HG03139 (cell line): ENCODE results near the gene UNC13C.

Experiments
- ATAC-seq: cut with Tn5 transposase; IDR thresholded peaks from one replicate; pipeline ENCODE4 v1.9.1; 2021; ENCODE audit not compliant: unreplicated experiment

The UNC13C gene

DNA sequence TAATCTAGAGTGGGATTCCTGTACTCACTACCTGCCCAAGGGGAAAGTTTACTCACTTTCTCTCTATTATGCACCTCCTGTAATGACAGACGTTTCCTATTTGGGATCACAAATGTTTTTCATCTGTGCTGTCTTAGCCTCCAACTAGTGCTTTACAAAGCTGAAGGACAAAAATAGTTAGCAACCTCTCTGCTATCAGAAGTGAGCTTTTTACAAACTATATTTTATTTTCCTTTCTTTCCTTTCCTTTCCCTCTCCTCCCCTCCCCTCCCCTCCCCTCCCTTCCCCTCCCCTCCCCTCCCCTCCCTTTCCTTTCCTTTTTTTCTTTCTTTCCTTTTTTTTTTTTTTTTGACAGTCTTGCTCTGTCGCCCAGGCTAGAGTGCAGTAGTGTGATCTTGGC, 130.8 kb downstream of the UNC13C start:
- ATAC-seq: no peak

DNA sequence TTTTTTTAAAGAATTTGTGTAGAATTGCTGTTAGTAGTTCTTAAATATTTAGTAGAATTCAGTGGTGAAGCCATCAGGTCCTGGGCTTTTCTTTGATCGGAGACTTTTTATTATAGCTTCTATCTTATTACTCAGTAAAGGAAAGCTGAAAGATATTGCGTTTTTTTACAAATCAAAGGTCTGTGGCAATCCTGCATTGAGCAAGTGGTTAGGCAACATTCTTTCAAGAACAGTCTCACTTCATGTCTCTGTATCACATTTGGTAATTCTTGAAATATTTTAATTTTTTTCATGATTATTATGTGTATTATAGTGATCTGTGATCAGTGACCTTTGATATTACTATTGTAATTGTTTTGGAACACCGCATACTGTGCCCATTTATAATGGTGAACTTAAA, 140.8 kb downstream of the UNC13C start:
- ATAC-seq: no peak

DNA sequence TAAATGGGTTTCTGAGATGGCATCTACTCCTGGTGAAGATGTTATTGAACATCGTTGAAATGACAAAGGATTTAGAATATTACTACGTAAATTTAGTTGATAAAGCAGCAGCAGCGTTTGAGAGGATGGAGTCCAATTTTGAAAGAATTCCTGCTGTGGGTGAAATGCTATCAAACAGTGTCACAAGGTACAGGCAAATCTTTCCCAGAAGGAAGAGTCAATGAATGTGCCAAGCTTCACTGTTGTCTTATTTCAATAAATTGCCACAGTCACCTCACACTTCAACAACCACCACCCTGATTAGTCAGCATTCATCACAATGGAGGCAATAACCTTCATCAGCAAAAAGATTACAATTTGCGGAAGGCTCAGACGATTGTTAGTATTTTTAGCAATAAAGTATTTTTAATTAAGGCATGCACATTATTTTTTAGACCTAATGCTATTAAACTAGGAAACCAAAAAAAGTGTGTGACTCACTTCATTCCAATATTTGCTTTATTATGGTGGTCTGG, 142.8 kb downstream of the UNC13C start:
- no peak for ATAC-seq

DNA sequence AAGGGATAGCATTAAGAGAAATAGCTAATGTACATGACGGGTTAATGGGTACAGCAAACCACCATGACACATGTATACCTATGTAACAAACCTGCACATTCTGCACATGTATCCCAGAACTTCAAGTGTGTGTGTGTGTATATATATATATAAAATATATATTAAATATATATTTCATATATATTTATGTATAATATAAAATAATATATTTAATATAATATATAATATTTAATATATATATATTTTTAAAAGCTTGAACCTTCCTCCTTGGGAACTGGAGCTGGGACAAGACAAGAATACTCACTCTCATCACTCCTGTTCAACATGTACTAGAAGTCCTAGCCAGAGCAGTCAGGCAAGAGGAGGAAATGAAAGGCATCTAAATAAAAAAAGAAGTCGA, 149.3 kb downstream of the UNC13C start:
- no peak for ATAC-seq

DNA sequence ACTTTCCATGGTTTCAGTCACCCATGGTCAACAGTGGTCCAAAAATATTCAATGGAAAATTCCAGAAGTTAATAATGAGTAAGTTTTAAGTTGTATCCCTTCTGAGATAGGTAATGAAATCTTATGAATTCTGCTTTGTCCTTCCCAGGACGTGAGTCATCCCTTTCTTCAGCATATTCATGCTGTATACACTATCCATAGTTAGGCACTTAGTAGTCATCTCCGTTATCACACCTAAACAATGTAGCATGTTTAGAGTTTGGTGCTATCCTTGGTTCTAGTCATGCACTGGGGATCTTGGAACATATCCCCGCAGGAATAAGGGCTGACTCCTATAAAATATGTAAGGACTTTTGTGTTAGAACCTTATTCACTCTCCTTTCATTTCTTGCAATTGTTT, 153.2 kb downstream of the UNC13C start:
- no peak for ATAC-seq

DNA sequence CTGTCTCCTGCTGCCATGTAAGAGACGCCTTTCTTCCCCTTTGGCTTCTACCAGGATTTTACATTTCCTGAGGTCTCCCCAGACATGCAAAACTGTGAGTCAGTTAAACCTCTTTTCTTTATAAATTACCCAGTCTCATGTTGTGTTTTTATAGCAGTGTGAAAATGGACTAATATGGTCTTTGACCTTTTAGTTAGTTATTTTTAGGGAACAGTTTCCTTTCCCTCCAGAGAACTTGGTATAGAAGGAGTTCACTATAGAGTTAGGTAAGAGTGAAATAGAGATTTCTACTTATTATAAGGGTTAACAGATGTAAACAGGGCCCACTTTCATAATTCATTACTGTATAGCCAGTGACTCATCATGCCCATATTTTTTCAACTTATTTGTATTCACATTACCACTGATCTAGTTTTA, 170.9 kb downstream of the UNC13C start:
- ATAC-seq: no peak

DNA sequence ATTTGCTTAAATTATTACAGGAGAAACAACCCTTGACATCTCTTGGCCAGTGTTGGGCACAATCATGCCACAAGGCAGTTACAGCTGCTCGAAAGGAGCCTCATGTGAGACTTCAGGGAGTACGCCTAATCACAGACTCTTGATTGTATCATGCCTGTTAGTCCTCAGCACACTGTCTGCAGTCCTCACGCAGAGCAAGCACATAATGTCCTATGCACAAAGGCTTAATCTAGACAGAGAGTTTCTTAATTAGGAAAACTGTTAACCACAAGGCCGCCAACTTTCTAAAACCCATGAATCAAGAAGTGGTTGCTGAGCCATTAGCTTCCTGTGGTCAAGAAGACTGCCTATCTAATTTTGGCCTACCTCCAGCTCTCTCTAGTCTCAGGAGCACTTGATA, 172.0 kb downstream of the UNC13C start:
- no peak for ATAC-seq

DNA sequence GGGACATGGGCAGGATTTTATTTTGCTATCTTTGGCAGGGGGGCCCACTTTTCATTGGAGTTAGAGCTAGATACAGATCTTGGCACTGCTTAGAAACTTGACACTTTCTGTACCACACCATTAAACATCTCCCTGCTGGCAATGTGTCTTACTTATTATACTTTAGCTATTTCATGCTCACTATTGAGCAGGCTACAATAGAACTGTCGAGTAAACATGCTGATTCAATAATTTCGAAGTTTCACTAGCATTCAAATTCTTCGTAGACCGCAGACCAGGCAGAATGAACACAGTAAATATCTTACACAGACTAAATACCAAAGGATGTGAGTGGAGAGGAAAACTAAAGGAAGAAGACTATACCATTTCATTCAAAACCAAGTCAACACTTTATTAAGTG, 180.8 kb downstream of the UNC13C start:
- no peak for ATAC-seq

DNA sequence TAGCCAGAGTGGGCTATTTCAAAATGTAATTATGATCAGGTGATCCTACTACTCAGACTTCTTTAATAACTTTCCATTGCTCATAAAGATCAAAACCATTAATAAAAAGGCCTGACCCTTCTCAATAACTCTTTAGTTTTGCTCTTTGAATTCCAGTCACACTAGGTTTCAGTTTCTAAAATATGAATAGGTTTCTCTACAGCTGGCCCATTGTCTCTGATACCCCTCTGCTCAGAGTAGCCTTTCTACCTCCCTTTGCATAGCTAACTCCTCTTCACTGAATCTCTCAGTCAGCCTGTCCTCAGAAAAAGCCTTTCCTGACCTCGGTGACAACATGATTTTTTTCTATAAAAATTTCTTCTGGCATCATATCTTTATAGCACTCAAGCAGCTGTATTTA, 209.1 kb downstream of the UNC13C start:
- no peak for ATAC-seq

DNA sequence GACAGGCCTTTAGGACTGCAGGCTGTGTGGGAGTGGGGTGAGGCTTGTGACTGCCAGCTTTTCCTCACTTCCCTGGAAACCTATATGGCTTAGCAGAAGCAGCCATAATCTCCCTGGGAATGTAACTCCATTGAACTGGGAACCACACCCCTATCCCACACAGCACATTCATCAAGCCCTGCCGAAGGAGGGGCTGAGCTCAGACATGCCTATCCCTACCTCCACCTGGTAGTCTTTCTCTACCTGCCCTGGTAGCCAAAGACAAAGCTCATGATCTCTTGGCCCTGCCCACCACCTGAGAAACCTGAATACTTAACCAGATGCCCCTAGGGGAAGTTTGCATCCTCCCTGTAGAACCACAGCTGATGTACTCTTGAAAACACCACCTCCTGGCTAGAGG, 219.8 kb downstream of the UNC13C start:
- no peak for ATAC-seq

DNA sequence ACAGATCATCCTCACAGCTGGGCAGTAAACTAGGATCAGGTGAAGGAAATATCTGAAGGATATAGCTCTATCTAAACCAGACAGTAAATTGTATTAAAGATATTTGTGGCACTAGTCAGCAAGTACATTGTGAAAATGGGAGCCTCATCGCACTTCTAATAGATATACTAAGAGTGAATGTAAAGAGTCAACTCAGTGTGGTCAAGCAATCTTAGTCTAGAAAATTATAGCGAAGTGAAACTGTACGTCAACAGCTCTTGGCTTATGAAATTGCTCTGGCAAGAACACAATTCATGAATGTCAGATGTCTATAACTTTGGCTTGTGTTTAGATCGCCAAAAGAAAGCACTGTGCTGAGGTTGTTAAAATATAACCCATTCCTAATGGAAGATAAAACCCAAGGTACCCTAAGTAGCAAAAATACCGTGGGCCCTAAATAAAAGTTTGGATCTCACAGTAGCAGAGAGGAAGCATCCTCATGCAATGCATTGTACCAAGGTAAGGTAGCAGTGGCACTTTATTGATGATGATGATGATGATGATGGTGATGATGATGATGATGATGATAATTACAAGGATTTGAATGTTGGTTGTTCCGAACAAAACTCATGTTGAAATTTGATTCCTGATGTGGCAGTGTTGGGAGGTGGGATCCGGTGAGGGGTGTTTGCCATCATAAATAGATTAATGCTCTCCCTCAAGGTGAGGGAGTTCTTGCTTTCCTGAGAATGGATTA, 228.5 kb downstream of the UNC13C start:
- no peak for ATAC-seq

DNA sequence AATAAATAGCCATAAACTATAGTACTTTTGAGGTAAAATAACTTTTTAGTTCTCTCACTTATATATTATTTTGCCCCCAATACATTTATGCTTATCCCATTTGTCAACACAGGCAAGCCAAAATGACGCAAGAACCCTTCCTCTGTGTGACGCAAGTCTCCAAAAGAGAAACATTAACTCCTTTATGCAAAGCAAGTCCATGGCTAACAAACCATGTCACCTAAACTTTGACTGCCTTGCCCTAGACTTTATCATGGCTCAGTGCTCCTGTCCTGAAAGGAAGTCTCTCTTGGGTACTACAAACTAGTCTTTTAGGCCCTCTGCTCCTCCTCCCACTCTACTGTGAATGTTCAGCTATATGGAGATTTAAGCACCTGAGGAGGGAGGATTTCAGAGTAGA, 230.5 kb downstream of the UNC13C start:
- no peak for ATAC-seq

DNA sequence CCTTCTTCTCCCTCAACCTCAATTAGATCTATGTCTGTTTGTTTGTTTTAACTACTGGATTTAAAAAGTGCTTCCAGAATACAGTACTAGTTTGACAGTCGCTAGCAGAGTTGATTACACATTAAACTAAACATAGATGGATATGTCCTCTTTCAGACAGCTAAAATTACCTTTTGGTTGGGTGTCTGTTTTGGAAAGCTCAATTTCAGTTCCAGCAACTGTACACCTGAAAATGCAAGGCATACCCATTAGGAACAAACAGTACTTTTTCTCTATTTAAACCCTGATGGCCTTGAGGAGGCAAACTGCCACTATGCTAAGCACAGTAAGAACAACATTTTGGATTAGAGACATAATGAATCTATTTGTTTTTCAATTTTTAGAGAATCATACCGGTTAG, 234.4 kb downstream of the UNC13C start:
- no peak for ATAC-seq

DNA sequence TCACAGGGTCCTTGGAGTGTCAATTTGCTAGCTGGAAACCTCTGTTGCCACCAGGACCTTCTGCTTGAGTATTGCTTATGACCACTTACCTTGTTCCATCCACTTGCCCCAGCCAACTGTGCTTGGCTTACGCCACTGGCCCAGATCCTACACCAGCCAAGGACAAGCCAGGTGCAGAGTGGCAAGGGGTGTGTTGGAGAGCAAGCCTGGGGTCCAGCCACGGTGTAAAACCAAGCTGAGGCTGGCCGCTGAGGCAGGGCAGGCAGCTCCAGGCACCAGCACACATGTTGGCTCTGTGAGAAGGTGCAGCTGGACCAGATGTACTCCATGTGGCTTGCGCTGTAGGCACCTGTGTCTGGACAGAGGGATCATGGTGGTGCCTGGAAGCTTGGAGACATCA, 248.2 kb downstream of the UNC13C start:
- no peak for ATAC-seq

DNA sequence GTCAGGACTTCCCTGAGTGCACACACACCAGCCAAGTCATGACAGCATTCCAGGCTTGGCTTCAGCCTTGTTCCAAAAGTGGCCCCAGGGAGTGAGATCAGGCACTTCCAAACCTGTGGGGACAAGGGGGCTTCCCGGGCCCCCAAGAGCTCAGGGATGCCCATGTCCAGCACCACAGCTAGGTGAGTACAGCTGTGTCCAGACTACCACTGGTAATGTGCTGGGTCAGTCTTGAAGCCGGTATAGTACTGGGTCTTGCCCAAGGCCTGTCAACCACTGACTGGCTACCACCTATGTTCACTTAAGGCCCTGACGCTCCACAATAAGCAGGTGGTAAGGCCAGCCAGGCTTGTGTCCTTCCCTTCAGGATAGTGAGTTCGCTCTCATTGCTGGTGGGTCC, 249.3 kb downstream of the UNC13C start:
- no peak for ATAC-seq

DNA sequence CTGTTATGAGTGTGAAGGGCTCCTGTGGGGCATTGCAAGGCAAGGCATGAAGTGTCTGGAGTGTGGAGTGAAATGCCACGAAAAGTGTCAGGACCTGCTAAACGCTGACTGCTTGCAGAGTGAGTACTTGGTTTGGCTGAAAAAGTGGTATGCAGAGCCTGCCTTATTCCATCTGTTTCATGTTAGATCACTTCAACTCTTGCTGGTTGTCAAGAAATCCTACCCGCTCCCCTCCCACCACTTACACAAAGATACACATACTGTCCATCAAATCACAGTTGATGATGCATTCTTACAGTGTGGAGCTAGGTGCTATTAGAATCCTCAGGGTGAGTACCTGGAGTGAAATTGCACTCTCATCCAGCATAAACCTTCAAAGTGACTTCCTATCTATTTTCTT, 272.1 kb downstream of the UNC13C start:
- no peak for ATAC-seq

DNA sequence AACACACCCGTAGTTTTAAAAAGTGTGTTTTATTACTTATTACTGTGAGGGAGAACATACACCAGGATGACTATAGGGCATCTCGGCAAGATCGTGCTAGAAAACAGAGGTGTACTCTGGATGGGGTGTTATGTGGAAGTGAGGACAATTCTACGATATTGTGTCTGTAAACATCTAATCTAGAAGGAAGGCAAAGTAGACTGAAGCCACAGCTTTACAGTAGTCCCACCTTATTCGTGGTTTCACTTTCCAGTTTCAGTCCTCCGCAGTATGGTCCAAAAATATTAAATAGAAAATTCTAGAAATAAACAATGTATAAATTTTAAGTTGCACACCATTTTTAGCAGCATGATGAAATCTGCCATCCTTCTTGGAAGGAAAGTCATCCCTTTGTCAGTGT, 277.9 kb downstream of the UNC13C start:
- ATAC-seq: no peak

DNA sequence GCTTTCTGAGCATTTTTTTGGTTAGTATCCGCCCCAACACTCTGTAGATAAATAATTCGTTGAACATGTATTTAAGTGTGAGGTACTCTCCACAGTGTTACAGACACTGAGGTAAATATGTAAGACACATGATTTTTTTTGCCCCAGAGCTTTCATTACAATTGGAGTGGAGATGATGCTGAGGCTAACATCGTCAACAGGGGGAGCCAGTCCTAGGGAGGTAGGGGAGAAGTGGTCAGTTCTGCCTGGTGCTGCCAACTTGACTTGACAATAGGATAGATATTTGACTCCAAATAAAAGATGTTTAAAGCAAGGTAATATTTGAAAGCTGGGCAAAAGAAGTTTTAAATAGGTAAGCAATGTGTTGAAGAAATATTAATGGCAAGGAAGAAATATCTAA, 295.7 kb downstream of the UNC13C start:
- no peak for ATAC-seq

DNA sequence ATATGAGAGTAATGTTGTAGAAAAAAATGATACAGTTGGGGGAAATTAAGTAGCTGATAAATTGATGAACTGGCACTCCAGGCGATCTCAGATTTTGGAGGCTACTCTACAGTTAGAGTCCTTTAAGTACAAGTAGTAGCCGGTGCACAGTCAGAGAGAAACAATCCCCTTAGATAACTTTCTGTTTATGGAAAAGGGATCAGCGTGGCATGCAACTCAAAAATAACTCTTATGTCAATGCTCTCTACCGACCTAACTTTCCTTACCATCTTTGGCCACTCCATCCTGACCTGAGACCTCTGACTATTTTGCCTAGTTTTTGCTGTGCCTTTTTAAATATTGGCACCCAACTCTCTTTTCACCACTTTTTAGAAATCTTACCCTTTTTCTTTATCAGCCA, 299.6 kb downstream of the UNC13C start:
- no peak for ATAC-seq

DNA sequence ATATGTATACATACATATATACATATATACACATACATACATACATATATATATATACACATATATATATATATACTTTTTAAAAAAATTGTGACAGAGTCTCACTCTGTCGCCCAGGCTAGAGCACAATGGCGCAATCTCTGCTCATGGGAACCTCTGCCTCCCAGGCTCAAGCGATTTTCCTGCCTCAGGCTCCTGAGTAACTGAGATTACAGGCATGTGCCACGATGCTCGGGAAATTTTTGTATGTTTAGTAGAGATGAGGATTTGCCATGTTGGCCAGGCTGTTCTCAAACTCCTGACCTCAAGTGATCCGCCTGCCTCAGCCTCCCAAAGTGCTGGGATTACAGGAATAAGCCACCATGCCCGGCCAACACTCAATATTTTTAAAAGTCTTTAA, 302.5 kb downstream of the UNC13C start:
- ATAC-seq: no peak

DNA sequence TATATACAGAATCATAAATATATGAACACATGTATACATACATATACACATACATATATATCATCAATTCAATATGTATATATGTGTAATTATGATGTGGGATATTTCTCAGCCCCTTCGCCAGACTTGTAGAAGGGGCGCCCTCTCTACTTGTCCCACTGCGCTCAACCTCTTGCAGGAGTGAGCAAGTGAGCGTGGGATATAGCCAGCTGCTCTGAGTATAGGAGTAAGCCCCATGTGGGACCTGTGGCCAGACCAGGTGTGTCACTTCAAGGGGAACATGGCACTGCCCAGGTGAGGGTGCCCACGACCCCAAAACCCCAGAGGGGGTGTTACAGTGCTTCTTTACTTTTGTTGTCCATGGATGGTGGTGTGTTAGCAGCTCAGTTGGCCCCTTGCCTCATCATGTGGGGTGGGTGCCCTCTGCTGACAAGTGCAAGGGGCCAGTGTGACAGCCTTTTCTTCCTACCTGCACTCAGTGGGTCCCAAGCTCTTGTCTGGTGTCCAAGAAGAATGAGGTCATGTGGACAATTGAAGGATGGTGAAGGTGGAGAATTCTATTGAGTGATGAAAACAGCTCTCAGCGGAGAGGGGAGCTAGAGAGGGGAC, 304.1 kb downstream of the UNC13C start:
- ATAC-seq: no peak

DNA sequence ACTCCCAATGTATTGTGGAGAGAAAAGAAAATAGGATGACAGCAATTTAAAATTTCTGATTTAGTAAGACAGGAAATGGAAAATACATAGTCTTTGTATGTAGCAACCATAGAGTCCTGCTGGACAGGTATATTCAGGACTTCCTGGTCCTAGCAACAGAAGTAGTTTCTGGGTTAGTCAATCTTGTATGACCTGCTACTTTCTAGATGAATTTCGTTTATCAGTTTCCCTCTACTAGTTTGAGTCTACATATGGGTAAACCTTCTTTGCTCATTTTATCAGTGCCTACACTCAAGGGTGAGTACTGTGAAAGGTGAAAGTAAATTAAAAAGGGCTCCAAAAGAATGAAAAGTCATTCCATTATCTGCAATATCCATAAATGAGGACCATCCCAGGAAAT, 309.8 kb downstream of the UNC13C start:
- no peak for ATAC-seq

DNA sequence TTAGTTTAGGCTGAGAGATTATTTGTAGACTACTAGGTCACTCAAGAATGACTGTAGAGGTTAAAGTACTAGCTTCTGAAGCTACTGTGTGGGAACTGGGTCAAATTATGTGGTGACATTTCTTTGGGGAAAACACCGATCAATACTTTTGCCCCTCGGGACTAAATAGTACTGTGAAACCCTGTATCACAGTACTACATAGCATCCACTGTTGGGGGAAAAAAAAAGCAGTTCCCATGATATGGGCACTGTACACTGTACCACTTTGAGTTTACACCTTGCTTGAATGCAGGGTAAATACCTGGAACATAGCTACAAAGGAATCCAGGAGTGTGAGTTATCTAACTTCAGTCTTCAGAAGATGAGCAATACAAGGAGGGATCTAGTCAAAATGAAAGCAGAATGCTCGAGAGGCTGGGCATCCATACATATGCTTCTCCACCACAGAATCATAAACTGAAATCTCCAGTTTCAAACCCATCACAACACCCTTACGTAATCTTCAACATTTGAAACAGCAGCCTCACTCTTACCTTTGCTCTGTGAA, 311.4 kb downstream of the UNC13C start:
- no peak for ATAC-seq
